Keratinocyte (primary cell): ENCODE data around the gene MAD1L1. TPM values are rescaled to one million over a fixed set of nuclear protein-coding genes. Genes with fewer than 3 reads are reported as not detected.

ENCODE experiments used
- DNase-seq: peaks from one replicate; pipeline ENCODE4 v3.0.0-alpha.2; 2011; ENCODE audit warnings: low read depth, missing footprints, low spot score
- FAIRE-seq: peaks from 2 replicates; lab custom pipeline; 2011; peaks lifted over from hg19 to GRCh38; lab: Jason Lieb, UNC
- H2AFZ ChIP-seq: 2 replicates; pipeline ENCODE4 v1.6.0; 2012; ENCODE audit warnings: low read length, control low read depth, inconsistent platforms; ENCODE audit not compliant: control insufficient read depth
- H3K27ac ChIP-seq: 2 replicates; pipeline ENCODE4 v1.5.1; 2011; ENCODE audit warnings: low read length; ENCODE audit not compliant: control insufficient read depth, insufficient read depth
- H3K27me3 ChIP-seq: 3 replicates; pipeline ENCODE4 v1.6.0; 2011; ENCODE audit warnings: low read length; ENCODE audit not compliant: control insufficient read depth, insufficient read depth; ENCODE audit errors: extremely low read depth
- H3K36me3 ChIP-seq, 2 experiments: 2 replicates in 1 of 2; 3 replicates in 1 of 2; pipeline ENCODE4 v1.5.1; 2011; ENCODE audit warnings: low read length in 2 of 2, mild to moderate bottlenecking in 1 of 2; ENCODE audit not compliant: control insufficient read depth in 2 of 2, insufficient read depth in 2 of 2; ENCODE audit errors: extremely low read depth in 1 of 2
- H3K4me1 ChIP-seq: 3 replicates; pipeline ENCODE4 v1.5.1; 2011; ENCODE audit warnings: low read length; ENCODE audit not compliant: control insufficient read depth, insufficient read depth; ENCODE audit errors: extremely low read depth
- H3K4me2 ChIP-seq: 3 replicates; pipeline ENCODE4 v1.6.0; 2011; ENCODE audit warnings: low read depth, low read length; ENCODE audit not compliant: control insufficient read depth, insufficient read depth; ENCODE audit errors: extremely low read depth
- H3K4me3 ChIP-seq, 3 experiments: fragments of 200-600 bp in 1 of 3; sonication (generic) in 1 of 3; 2 replicates in 2 of 3; 3 replicates in 1 of 3; pipeline ENCODE4 v1.5.1; 2011 to 2016; ENCODE audit warnings: low read length in 3 of 3, mild to moderate bottlenecking in 3 of 3, control low read depth in 2 of 3, inconsistent platforms in 1 of 3, low read depth in 1 of 3, mixed read lengths in 1 of 3, mixed run types in 1 of 3, moderate library complexity in 1 of 3; ENCODE audit not compliant: control insufficient read depth in 2 of 3, insufficient read depth in 2 of 3; ENCODE audit errors: extremely low read depth in 1 of 3
- H3K79me2 ChIP-seq: 2 replicates; pipeline ENCODE4 v1.6.0; 2012; ENCODE audit warnings: low read length; ENCODE audit not compliant: control insufficient read depth, insufficient read depth
- H3K9ac ChIP-seq: 3 replicates; pipeline ENCODE4 v1.6.0; 2011; ENCODE audit warnings: low read length; ENCODE audit not compliant: control insufficient read depth, insufficient read depth; ENCODE audit errors: extremely low read depth
- H3K9me1 ChIP-seq: 3 replicates; pipeline ENCODE4 v1.6.0; 2011; ENCODE audit warnings: low read length; ENCODE audit not compliant: control insufficient read depth, insufficient read depth; ENCODE audit errors: extremely low read depth
- H3K9me3 ChIP-seq: 2 replicates; pipeline ENCODE4 v1.5.1; 2012; ENCODE audit warnings: low read depth, low read length; ENCODE audit not compliant: control insufficient read depth
- H4K20me1 ChIP-seq: 3 replicates; pipeline ENCODE4 v1.6.0; 2011; ENCODE audit warnings: low read length; ENCODE audit not compliant: control insufficient read depth, insufficient read depth; ENCODE audit errors: extremely low read depth
- CTCF ChIP-seq, 3 experiments: IDR thresholded peaks in 1 of 3; conservative IDR thresholded peaks in 1 of 3; optimal IDR thresholded peaks in 1 of 3; 2 replicates in 2 of 3; 3 replicates in 1 of 3; pipeline versions ENCODE3 to v1.5.1; 2011; ENCODE audit warnings: low read length in 3 of 3, mild to moderate bottlenecking in 3 of 3, moderate library complexity in 2 of 3, control low read depth in 1 of 3, inconsistent platforms in 1 of 3; ENCODE audit not compliant: insufficient read depth in 2 of 3; ENCODE audit errors: extremely low read depth in 1 of 3
- EZH2 ChIP-seq: IDR thresholded peaks from one replicate; pipeline ENCODE4 v1.6.1; 2012; ENCODE audit warnings: inconsistent platforms, mild to moderate bottlenecking, low read length, moderate library complexity
- dilution Hi-C: fragments of 300-500 bp; cut with MboI; formaldehyde crosslinking; loops from one replicate; pipeline ENCODE4 v1.7.0; 2020; ENCODE audit warnings: low sequenced_read_pairs; ENCODE audit not compliant: extremely low pct_ligation_motif_present
- polyA plus RNA-seq, 5 experiments: library from polyadenylated mRNA; depleted of rRNA in 3 of 5; stranded (reverse) in 3 of 5; stranded (forward) in 1 of 5; unstranded in 1 of 5; fragments of >200 nt; gene quantifications; 1 replicate in 1 of 5; 2 replicates in 3 of 5; 3 replicates in 1 of 5; pipeline versions ENCODE4 v1.2.1 to v1.2.3, GENCODE V29; 2011 to 2012; ENCODE audit warnings: missing spikeins in 2 of 5, low read depth in 1 of 5, low replicate concordance in 1 of 5

MAD1L1 gene
- polyA plus RNA-seq, 1 donor (not counting 4 experiments of a cell fraction or from before 2014, with no cell fraction given): 18.0 TPM

- H3K9me1 ChIP-seq: no peaks in the 10 kb centered on the region
- no peak overlapping the region for H3K9ac ChIP-seq
- H3K27me3 ChIP-seq: no peaks in the 10 kb centered on the region
- H3K36me3 ChIP-seq: no peaks in the 10 kb centered on the region
- no peak overlapping the region for H3K27ac ChIP-seq
- DNase-seq (no peak), FAIRE-seq (no peak)
- H3K4me1 ChIP-seq: no peaks in the 10 kb centered on the region
- no peaks in the 10 kb centered on the region for H3K9me3 ChIP-seq
- no peak overlapping the region for H3K4me2 ChIP-seq
- no peak overlapping the region for H2AFZ ChIP-seq
- H4K20me1 ChIP-seq: no peaks in the 10 kb centered on the region
- no peak overlapping the region for H3K4me3 ChIP-seq
- no peak for TF ChIP-seq CTCF (optimal IDR thresholded peaks at IDR 0.05 in 1 of 3, IDR thresholded peaks at IDR 0.05 in 1 of 3, conservative IDR thresholded peaks at IDR 0.05 in 1 of 3; ENCODE audit: extremely low read depth in 1 of 3, insufficient read depth in 2 of 3, low read length in 3 of 3)
- TF ChIP-seq EZH2: no peak
- no peaks in the 10 kb centered on the region for H3K79me2 ChIP-seq
- dilution Hi-C loops: no loop called here
These were observed 445.0 kb downstream of the MAD1L1 start for GRCh38 chr7:1787681-1788235.

- H4K20me1 ChIP-seq: no peaks in the 10 kb centered on the region
- no peak overlapping the region for H3K9ac ChIP-seq
- no peak overlapping the region for H3K4me2 ChIP-seq
- no peak overlapping the region for H3K27ac ChIP-seq
- no peaks in the 10 kb centered on the region for H3K4me1 ChIP-seq
- no peak for FAIRE-seq
- H3K9me1 ChIP-seq: no peaks in the 10 kb centered on the region
- no peak for DNase-seq
- TF ChIP-seq CTCF (optimal IDR thresholded peaks at IDR 0.05 in 1 of 3, IDR thresholded peaks at IDR 0.05 in 1 of 3, conservative IDR thresholded peaks at IDR 0.05 in 1 of 3; ENCODE audit: extremely low read depth in 1 of 3, insufficient read depth in 2 of 3, low read length in 3 of 3) (no peak), EZH2 (no peak)
- no peak overlapping the region for H3K4me3 ChIP-seq
- H3K36me3 ChIP-seq: no peaks in the 10 kb centered on the region
- no peaks in the 10 kb centered on the region for H3K79me2 ChIP-seq
- H3K27me3 ChIP-seq: peaks cover 2% of the 10 kb centered on the region
- dilution Hi-C loops: no loop called here
- no peak overlapping the region for H2AFZ ChIP-seq
- no peaks in the 10 kb centered on the region for H3K9me3 ChIP-seq
These were observed 445.5 kb downstream of the MAD1L1 start for GRCh38 chr7:1787241-1787640.
